Activated T-helper 2 cell treated with anti-CD3 and anti-CD28 coated beads, Interferon-gamma antibody, Interleukin-2, Interleukin-4, amounts not matched to agents 10 μg/mL and 5 μg/mL and 100 μg/mL, durations not matched to agents 14 hours and 24 hours and 36 hours (primary cell): Measurements from ENCODE around the gene BEAN1. TPM values are rescaled to one million over a fixed set of nuclear protein-coding genes. Genes with fewer than 3 reads are reported as not detected.
"Not testable (repeated sequence)": the region's sequence is repeated elsewhere in the genome, so short reads cannot be mapped to it uniquely, and the experiment has no call there.

ENCODE experiments used
- DNase-seq: peaks from one replicate; pipeline ENCODE4 v3.0.0; 2021; ENCODE audit warnings: low spot score
- H3K27ac Mint-ChIP-seq: one replicate; pipeline ENCODE4 v1.8.0; 2021; ENCODE audit warnings: mixed read lengths
- H3K27me3 Mint-ChIP-seq: one replicate; pipeline ENCODE4 v1.8.0; 2021; ENCODE audit warnings: low read depth, mixed read lengths
- H3K36me3 Mint-ChIP-seq: one replicate; pipeline ENCODE4 v1.8.0; 2021; ENCODE audit warnings: low read depth, mixed read lengths
- H3K4me1 Mint-ChIP-seq: one replicate; pipeline ENCODE4 v1.8.0; 2021; ENCODE audit warnings: low read depth, mixed read lengths
- H3K4me3 Mint-ChIP-seq: one replicate; pipeline ENCODE4 v1.8.0; 2021; ENCODE audit warnings: low read depth, mild to moderate bottlenecking, moderate library complexity, mixed read lengths
- H3K9me3 Mint-ChIP-seq: one replicate; pipeline ENCODE4 v1.8.0; 2021; ENCODE audit warnings: mixed read lengths
- intact Hi-C: fragments of 100-400 bp; cut with micrococcal nuclease; formaldehyde crosslinking; loops from one replicate; pipeline ENCODE4 v1.15.1; 2023
- total RNA-seq: library from RNA; stranded (reverse); gene quantifications from 2 replicates; pipeline ENCODE4 v1.2.3, GENCODE V29; 2022

The BEAN1 gene
- total RNA-seq, 1 donor from 2014 or later = not detected

- H3K4me3 Mint-ChIP-seq = no peak overlapping the region
- H3K36me3 Mint-ChIP-seq = no peaks in the 10 kb centered on the region
- H3K27ac Mint-ChIP-seq = no peak overlapping the region
- peaks cover 8% of the 10 kb centered on the region for H3K27me3 Mint-ChIP-seq
- DNase-seq = no peak
- intact Hi-C loops = no loop called here
- H3K4me1 Mint-ChIP-seq = peaks cover 3% of the 10 kb centered on the region
- no peaks in the 10 kb centered on the region for H3K9me3 Mint-ChIP-seq
Measured at GRCh38 chr16:66493490-66494401, 66.7 kb downstream of the BEAN1 start.

- no peak overlapping the region for H3K4me3 Mint-ChIP-seq
- no peaks in the 10 kb centered on the region for H3K9me3 Mint-ChIP-seq
- no peak for DNase-seq
- no peaks in the 10 kb centered on the region for H3K36me3 Mint-ChIP-seq
- H3K4me1 Mint-ChIP-seq = peaks cover 3% of the 10 kb centered on the region
- peaks cover 13% of the 10 kb centered on the region for H3K27me3 Mint-ChIP-seq
- no peak overlapping the region for H3K27ac Mint-ChIP-seq
- intact Hi-C loops = no loop called here
Measured at GRCh38 chr16:66494916-66495315, 67.8 kb downstream of the BEAN1 start.

- H3K9me3 Mint-ChIP-seq = no peaks in the 10 kb centered on the region
- H3K4me1 Mint-ChIP-seq = peaks cover 3% of the 10 kb centered on the region
- DNase-seq = no peak
- H3K27ac Mint-ChIP-seq = no peak overlapping the region
- no peak overlapping the region for H3K4me3 Mint-ChIP-seq
- H3K36me3 Mint-ChIP-seq = no peaks in the 10 kb centered on the region
- intact Hi-C loops = no loop called here
- peaks cover 13% of the 10 kb centered on the region for H3K27me3 Mint-ChIP-seq
Measured at GRCh38 chr16:66495440-66495839, 68.3 kb downstream of the BEAN1 start.

GRCh38 chr16:66496226-66496625, 69.1 kb downstream of the BEAN1 start:
- DNase-seq, H3K27ac Mint-ChIP-seq, H3K9me3 Mint-ChIP-seq, H3K4me1 Mint-ChIP-seq, H3K36me3 Mint-ChIP-seq, intact Hi-C loops, H3K4me3 Mint-ChIP-seq: not testable (repeated sequence)
- H3K27me3 Mint-ChIP-seq = peaks cover 13% of the 10 kb centered on the region

- H3K4me1 Mint-ChIP-seq, DNase-seq, H3K36me3 Mint-ChIP-seq, H3K4me3 Mint-ChIP-seq, H3K27ac Mint-ChIP-seq, intact Hi-C loops, H3K9me3 Mint-ChIP-seq: not testable (repeated sequence)
- peaks cover 13% of the 10 kb centered on the region for H3K27me3 Mint-ChIP-seq
Measured at GRCh38 chr16:66497921-66498320, 70.8 kb downstream of the BEAN1 start.

- DNase-seq, H3K36me3 Mint-ChIP-seq, H3K4me1 Mint-ChIP-seq, intact Hi-C loops, H3K4me3 Mint-ChIP-seq, H3K9me3 Mint-ChIP-seq, H3K27ac Mint-ChIP-seq: not testable (repeated sequence)
- peaks cover 13% of the 10 kb centered on the region for H3K27me3 Mint-ChIP-seq
Measured at GRCh38 chr16:66501563-66501962, 74.5 kb downstream of the BEAN1 start.

GRCh38 chr16:66502020-66502913, 75.2 kb downstream of the BEAN1 start:
- no peaks in the 10 kb centered on the region for H3K9me3 Mint-ChIP-seq
- no peak for DNase-seq

GRCh38 chr16:66503030-66503429, 75.9 kb downstream of the BEAN1 start:
- no peak overlapping the region for H3K4me3 Mint-ChIP-seq
- intact Hi-C loops = no loop called here

More at GRCh38 chr16:66502020-66502913, 75.2 kb downstream of the BEAN1 start:
- H3K4me3 Mint-ChIP-seq = no peak overlapping the region
- peaks cover 9% of the 10 kb centered on the region for H3K27me3 Mint-ChIP-seq
- peaks cover 3% of the 10 kb centered on the region for H3K4me1 Mint-ChIP-seq
- no peaks in the 10 kb centered on the region for H3K36me3 Mint-ChIP-seq
- no peak overlapping the region for H3K27ac Mint-ChIP-seq
- intact Hi-C loops = no loop called here

GRCh38 chr16:66503612-66504011, 76.5 kb downstream of the BEAN1 start:
- H3K4me1 Mint-ChIP-seq = peaks cover 3% of the 10 kb centered on the region
- no peaks in the 10 kb centered on the region for H3K9me3 Mint-ChIP-seq
- H3K36me3 Mint-ChIP-seq = no peaks in the 10 kb centered on the region
- no peak overlapping the region for H3K27ac Mint-ChIP-seq
- no peak overlapping the region for H3K4me3 Mint-ChIP-seq
- H3K27me3 Mint-ChIP-seq = peaks cover 6% of the 10 kb centered on the region
- intact Hi-C loops = no loop called here
- no peak for DNase-seq

More at GRCh38 chr16:66503030-66503429, 75.9 kb downstream of the BEAN1 start:
- Mint-ChIP-seq H3K4me1 (peaks cover 3% of the 10 kb centered on the region), H3K36me3 (no peaks in the 10 kb centered on the region), H3K27ac (no peak overlapping the region), H3K9me3 (no peaks in the 10 kb centered on the region), H3K27me3 (peaks cover 9% of the 10 kb centered on the region)
- no peak for DNase-seq

GRCh38 chr16:66507731-66508239, 80.7 kb downstream of the BEAN1 start:
- intact Hi-C loops = no loop called here
- no peak overlapping the region for H3K4me3 Mint-ChIP-seq

GRCh38 chr16:66508248-66508913, 81.3 kb downstream of the BEAN1 start:
- no peaks in the 10 kb centered on the region for H3K27me3 Mint-ChIP-seq
- peaks cover 5% of the 10 kb centered on the region for H3K36me3 Mint-ChIP-seq
- H3K4me3 Mint-ChIP-seq = no peak overlapping the region
- no peak overlapping the region for H3K27ac Mint-ChIP-seq
- H3K4me1 Mint-ChIP-seq = peaks cover 2% of the 10 kb centered on the region
- no peak for DNase-seq
- H3K9me3 Mint-ChIP-seq = no peaks in the 10 kb centered on the region
- intact Hi-C loops = no loop called here

More at GRCh38 chr16:66507731-66508239, 80.7 kb downstream of the BEAN1 start:
- H3K9me3 Mint-ChIP-seq = no peaks in the 10 kb centered on the region
- H3K4me1 Mint-ChIP-seq = peaks cover 5% of the 10 kb centered on the region
- H3K27me3 Mint-ChIP-seq = no peaks in the 10 kb centered on the region
- no peak overlapping the region for H3K27ac Mint-ChIP-seq
- DNase-seq = no peak
- H3K36me3 Mint-ChIP-seq = peaks cover 3% of the 10 kb centered on the region

GRCh38 chr16:66508914-66509496, 81.9 kb downstream of the BEAN1 start:
- intact Hi-C loops = no loop called here
- no peak for DNase-seq
- H3K9me3 Mint-ChIP-seq = no peaks in the 10 kb centered on the region
- H3K27me3 Mint-ChIP-seq = no peaks in the 10 kb centered on the region
- H3K27ac Mint-ChIP-seq = no peak overlapping the region
- H3K4me3 Mint-ChIP-seq = no peak overlapping the region
- H3K4me1 Mint-ChIP-seq = peaks cover 2% of the 10 kb centered on the region
- peaks cover 5% of the 10 kb centered on the region for H3K36me3 Mint-ChIP-seq
